ENCODE measurements around the gene ALG12.

DNA sequence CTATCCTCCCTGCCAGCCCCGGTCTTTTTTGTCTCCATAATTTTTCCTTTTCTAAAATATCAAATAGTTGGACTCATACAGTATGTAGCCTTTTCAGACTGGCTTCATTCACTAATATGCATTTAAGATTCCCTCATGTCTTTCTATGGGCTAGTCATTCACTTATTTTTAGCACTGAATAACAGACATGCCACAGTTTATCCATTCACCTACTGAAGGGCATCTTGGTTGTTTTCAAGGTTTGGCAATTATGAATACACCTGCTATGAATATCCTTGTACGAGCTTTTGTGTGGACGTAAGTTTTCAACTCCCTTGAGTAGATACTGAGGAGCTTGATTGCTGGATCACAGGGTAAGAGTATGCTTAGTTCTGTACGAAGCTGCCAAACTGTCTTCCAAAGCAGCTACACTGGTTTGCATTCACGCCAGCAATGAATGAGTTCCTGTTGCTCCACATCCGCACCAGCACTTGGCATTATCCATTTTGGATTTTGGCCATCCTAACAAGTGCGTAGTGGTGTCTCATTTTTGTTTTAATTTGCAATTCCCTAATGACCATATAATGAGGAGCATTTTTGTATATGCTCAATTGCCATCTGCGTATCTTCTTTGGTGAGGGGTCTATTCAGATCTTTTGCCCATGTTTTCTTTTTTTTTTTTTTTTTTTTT lies 21.1 kb downstream of the ALG12 start:
- TF ChIP-seq, protein P1, sequence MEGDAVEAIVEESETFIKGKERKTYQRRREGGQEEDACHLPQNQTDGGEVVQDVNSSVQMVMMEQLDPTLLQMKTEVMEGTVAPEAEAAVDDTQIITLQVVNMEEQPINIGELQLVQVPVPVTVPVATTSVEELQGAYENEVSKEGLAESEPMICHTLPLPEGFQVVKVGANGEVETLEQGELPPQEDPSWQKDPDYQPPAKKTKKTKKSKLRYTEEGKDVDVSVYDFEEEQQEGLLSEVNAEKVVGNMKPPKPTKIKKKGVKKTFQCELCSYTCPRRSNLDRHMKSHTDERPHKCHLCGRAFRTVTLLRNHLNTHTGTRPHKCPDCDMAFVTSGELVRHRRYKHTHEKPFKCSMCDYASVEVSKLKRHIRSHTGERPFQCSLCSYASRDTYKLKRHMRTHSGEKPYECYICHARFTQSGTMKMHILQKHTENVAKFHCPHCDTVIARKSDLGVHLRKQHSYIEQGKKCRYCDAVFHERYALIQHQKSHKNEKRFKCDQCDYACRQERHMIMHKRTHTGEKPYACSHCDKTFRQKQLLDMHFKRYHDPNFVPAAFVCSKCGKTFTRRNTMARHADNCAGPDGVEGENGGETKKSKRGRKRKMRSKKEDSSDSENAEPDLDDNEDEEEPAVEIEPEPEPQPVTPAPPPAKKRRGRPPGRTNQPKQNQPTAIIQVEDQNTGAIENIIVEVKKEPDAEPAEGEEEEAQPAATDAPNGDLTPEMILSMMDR (conservative IDR thresholded peaks at IDR 0.05; ENCODE audit: low read depth, low read length), result no peak
- no peak for TF ChIP-seq POLR2A (IDR thresholded peaks at IDR 0.05; ENCODE audit: low read depth, low read length)
- TF ChIP-seq MAZ (IDR thresholded peaks at IDR 0.05; ENCODE audit: borderline replicate concordance, low read depth, low read length), result no peak
- TF ChIP-seq CEBPB (IDR thresholded peaks at IDR 0.05; ENCODE audit: low read depth, low read length), result no peak
- no peak for TF ChIP-seq BHLHE40 (IDR thresholded peaks at IDR 0.05; ENCODE audit: low read depth, low read length)
- TF ChIP-seq, protein P2, sequence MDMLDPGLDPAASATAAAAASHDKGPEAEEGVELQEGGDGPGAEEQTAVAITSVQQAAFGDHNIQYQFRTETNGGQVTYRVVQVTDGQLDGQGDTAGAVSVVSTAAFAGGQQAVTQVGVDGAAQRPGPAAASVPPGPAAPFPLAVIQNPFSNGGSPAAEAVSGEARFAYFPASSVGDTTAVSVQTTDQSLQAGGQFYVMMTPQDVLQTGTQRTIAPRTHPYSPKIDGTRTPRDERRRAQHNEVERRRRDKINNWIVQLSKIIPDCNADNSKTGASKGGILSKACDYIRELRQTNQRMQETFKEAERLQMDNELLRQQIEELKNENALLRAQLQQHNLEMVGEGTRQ (IDR thresholded peaks at IDR 0.05; ENCODE audit: low read depth, low read length), result no peak
- no peak for TF ChIP-seq RAD21 (IDR thresholded peaks at IDR 0.05; ENCODE audit: low read length)
- TF ChIP-seq RCOR1 (IDR thresholded peaks at IDR 0.05; ENCODE audit: insufficient replicate concordance, low read length), result no peak
- TF ChIP-seq FOS (IDR thresholded peaks at IDR 0.05; ENCODE audit: low read depth, low read length), result no peak
- TF ChIP-seq RFX5 (IDR thresholded peaks at IDR 0.05; ENCODE audit: low read depth, low read length), result no peak
- no peak for TF ChIP-seq MAFK (IDR thresholded peaks at IDR 0.05; ENCODE audit: low read depth, low read length)

Data from IMR-90 (cell line).